ENCODE results near the gene SLC22A14.

DNA sequence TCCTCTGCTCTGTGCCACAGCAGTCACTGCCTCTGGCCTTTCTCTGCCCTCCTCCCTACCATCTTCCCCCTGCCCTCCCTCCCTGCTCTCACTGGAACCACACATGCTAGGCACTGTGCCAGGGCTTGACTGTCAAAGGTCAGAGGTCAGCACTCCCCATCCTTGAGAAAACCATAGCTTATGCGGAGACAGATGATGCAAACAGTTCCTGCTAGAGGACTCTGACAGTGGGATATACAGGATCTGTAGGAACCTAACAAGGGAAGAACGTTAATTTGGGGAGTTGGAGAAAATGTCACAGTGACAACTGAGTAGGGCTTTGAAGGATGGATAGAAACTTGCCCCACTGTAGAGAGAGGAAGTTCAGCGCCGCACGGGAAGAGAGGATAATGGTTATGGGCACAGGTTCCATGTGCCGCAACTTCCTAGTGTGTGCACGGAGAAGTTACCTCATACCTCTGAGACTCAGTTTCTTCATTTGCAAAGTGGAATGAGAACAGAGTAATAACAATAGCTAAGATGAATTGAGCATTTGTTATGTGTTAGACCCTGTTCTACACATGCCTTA lies 35.2 kb downstream of the SLC22A14 start:
- TF ChIP-seq POLR2AphosphoS5 (IDR thresholded peaks at IDR 0.05; ENCODE audit: low read depth, low read length) (no peak), POLR2A (IDR thresholded peaks at IDR 0.05; ENCODE audit: low read depth, low read length) (no peak), TAF1 (IDR thresholded peaks at IDR 0.05; ENCODE audit: borderline replicate concordance, low read depth, low read length) (no peak)

Data from GM12892 (cell line).